ENCODE results near the gene DKK3. TPM values are rescaled to one million over a fixed set of nuclear protein-coding genes. Genes with fewer than 3 reads are reported as not detected.

DKK3 gene
- total RNA-seq, 1 experiment from 2014 or later: 0.33 TPM

- intact Hi-C loops (cut with micrococcal nuclease): no loop called here
- ChIA-PET CTCF (interaction anchor here (0.6 to 13.5 kb wide), 9 partner anchors 12 to 1018 kb away, joined by 3 to 314 read pairs (median 4); no protein-coding TSS in a partner anchor), POLR2A (interaction anchor here (0.6 to 1.1 kb wide), 3 partner anchors 42 to 231 kb away, joined by 3 read pairs; no protein-coding TSS in a partner anchor)
- H3K9me3 Mint-ChIP-seq (ENCODE audit: unreplicated experiment): no peaks in the 10 kb centered on the region
- no peaks in the 10 kb centered on the region for H3K36me3 Mint-ChIP-seq (ENCODE audit: insufficient read depth, unreplicated experiment)
- H3K4me3 Mint-ChIP-seq (ENCODE audit: unreplicated experiment): no peak overlapping the region
- BruUV-seq (replicated peaks): no TSS peak
- TF ChIP-seq, protein P1, sequence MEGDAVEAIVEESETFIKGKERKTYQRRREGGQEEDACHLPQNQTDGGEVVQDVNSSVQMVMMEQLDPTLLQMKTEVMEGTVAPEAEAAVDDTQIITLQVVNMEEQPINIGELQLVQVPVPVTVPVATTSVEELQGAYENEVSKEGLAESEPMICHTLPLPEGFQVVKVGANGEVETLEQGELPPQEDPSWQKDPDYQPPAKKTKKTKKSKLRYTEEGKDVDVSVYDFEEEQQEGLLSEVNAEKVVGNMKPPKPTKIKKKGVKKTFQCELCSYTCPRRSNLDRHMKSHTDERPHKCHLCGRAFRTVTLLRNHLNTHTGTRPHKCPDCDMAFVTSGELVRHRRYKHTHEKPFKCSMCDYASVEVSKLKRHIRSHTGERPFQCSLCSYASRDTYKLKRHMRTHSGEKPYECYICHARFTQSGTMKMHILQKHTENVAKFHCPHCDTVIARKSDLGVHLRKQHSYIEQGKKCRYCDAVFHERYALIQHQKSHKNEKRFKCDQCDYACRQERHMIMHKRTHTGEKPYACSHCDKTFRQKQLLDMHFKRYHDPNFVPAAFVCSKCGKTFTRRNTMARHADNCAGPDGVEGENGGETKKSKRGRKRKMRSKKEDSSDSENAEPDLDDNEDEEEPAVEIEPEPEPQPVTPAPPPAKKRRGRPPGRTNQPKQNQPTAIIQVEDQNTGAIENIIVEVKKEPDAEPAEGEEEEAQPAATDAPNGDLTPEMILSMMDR (IDR thresholded peaks at IDR 0.05; ENCODE audit: unreplicated experiment): no peak
- peaks cover 38% of the 10 kb centered on the region for H3K4me1 Mint-ChIP-seq (ENCODE audit: insufficient read depth, unreplicated experiment)
- H3K27ac Mint-ChIP-seq (ENCODE audit: low read depth, unreplicated experiment): no peak overlapping the region
- no peaks in the 10 kb centered on the region for H3K27me3 Mint-ChIP-seq (ENCODE audit: insufficient read depth, unreplicated experiment)
- no peak for DNase-seq (ENCODE audit: unreplicated experiment)
These were observed 42.3 kb upstream of the DKK3 start for GRCh38 chr11:12050470-12051286.

DNA sequence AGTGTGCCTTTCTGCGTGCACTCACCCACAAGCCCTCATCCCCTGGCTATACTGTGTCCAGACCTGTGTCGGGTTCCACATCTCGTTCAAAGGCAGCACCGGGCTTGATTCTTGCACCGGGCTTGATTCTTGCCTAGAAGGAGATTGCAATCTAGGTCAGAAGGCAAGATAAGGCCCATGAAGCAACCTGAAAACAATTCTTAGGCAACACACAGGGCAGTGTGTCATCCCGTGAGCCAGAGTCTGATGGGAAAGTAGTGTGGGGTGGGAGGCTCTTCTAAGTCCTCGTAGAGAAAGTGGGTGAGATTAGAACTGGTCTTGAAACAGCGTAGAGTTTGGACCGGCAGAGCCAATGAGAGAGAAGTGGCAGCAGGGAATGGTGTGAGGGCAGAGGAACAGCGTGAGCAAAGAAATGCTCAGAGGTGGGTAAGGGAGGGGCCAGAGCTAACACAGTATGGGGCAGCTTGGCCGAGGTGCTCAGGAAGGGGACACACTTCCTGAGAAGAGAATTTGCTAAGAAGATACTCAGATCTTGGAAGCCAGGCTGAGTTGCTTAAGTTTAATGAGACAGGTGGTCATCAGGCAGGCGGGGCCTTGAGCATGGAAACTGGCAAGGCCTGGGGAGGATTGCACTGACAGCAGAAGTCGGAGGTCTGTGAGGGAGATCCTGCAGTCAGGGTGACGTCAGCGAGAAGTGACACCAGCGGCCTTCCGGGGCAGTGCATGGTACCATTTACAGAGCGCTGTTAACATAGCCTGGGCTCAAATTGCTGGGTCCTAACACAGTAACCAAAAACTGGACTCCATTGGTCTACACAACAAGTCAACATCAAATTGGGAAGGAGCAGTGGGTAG lies 40.7 kb upstream of the DKK3 start:
- ChIA-PET POLR2A (interaction anchor here (2.8 kb wide), 1 partner anchor 234 kb away, joined by 13 read pairs; no protein-coding TSS in a partner anchor), CTCF (interaction anchor here (0.7 to 13.5 kb wide), 6 partner anchors 14 to 234 kb away, joined by 3 to 314 read pairs (median 36); no protein-coding TSS in a partner anchor)
- DNase-seq (ENCODE audit: unreplicated experiment): no peak
- Mint-ChIP-seq H3K9me3 (ENCODE audit: unreplicated experiment) (no peaks in the 10 kb centered on the region), H3K27ac (ENCODE audit: low read depth, unreplicated experiment) (no peak overlapping the region), H3K4me3 (ENCODE audit: unreplicated experiment) (no peak overlapping the region), H3K27me3 (ENCODE audit: insufficient read depth, unreplicated experiment) (no peaks in the 10 kb centered on the region), H3K36me3 (ENCODE audit: insufficient read depth, unreplicated experiment) (no peaks in the 10 kb centered on the region), H3K4me1 (ENCODE audit: insufficient read depth, unreplicated experiment) (peaks cover 48% of the 10 kb centered on the region)
- intact Hi-C loops (cut with micrococcal nuclease): loop anchor here (5.0 kb wide), 1 partner anchor 38 kb away; no protein-coding TSS in a partner anchor
- BruUV-seq (replicated peaks): no TSS peak
- TF ChIP-seq, protein P1 (IDR thresholded peaks at IDR 0.05; ENCODE audit: unreplicated experiment): no peak

DNA sequence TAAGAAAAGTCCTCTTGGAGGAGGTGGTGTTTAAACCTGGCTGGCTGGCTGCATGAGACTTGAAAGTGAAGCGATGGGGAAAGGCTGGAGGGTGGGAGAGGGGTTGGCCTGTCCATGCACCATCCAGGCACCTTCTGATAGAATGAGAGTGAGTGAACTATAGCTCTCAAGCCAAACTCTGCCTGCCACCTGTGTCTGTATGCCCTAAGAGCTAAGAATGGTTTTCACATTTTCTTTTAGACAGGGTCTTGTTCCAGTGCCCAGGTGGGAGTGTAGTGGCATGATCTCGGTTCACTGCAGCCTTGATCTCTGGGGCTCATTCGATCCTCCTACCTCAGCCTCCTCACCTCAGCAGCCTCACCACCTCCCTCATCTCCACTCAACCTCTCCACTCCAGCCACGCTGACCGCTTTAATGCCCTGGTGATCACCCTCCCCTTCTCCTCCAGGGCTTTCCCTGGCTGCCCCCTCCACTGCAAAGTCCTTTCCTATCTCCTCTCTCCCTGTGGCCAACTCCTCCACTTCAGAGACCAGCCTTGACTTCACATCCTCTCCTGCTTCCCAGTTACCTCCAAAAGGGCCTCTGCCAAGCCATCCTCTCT lies 38.3 kb upstream of the DKK3 start:
- TF ChIP-seq, protein P1 (IDR thresholded peaks at IDR 0.05; ENCODE audit: unreplicated experiment): no peak
- intact Hi-C loops (cut with micrococcal nuclease): loop anchor here (1.0 to 5.0 kb wide), 6 partner anchors 41 to 285 kb away; partner anchors contain the start of gene MICAL2
- H3K9me3 Mint-ChIP-seq (ENCODE audit: unreplicated experiment): peaks cover 3% of the 10 kb centered on the region
- peaks cover 52% of the 10 kb centered on the region for H3K4me1 Mint-ChIP-seq (ENCODE audit: insufficient read depth, unreplicated experiment)
- H3K4me3 Mint-ChIP-seq (ENCODE audit: unreplicated experiment): no peak overlapping the region
- H3K27me3 Mint-ChIP-seq (ENCODE audit: insufficient read depth, unreplicated experiment): no peaks in the 10 kb centered on the region
- ChIA-PET CTCF (interaction anchor here (0.5 to 13.5 kb wide), 28 partner anchors 13 to 846 kb away, joined by 3 to 314 read pairs (median 7); no protein-coding TSS in a partner anchor), POLR2A (interaction anchor here (0.6 to 2.8 kb wide), 3 partner anchors 11 to 236 kb away, joined by 3 to 13 read pairs (median 4); no protein-coding TSS in a partner anchor)
- no peak for DNase-seq (ENCODE audit: unreplicated experiment)
- no TSS peak for BruUV-seq (replicated peaks)
- peak overlapping the region; percentile 73 for H3K27ac Mint-ChIP-seq (ENCODE audit: low read depth, unreplicated experiment)
- H3K36me3 Mint-ChIP-seq (ENCODE audit: insufficient read depth, unreplicated experiment): no peaks in the 10 kb centered on the region
